Mesothelial cell of epicardium (in vitro differentiated cells): ENCODE data around the gene AGAP3. TPM values are rescaled to one million over a fixed set of nuclear protein-coding genes. Genes with fewer than 3 reads are reported as not detected.
A peak's percentile ranks its signal among the peaks of the same experiment; 100 is the strongest.

Experiments
- DNase-seq, 2 experiments: peaks; one replicate each; pipeline ENCODE4 v3.0.0; 2021; ENCODE audit warnings: low spot score in 2 of 2; ENCODE audit not compliant: unreplicated experiment in 2 of 2
- H3K27ac Mint-ChIP-seq: 2 replicates; pipeline ENCODE4 v1.8.0; 2021; ENCODE audit warnings: mixed read lengths
- H3K27me3 Mint-ChIP-seq: 2 replicates; pipeline ENCODE4 v1.8.0; 2021; ENCODE audit warnings: low read depth, mixed read lengths
- H3K36me3 Mint-ChIP-seq: 2 replicates; pipeline ENCODE4 v1.8.0; 2021; ENCODE audit warnings: mixed read lengths
- H3K4me1 Mint-ChIP-seq: 2 replicates; pipeline ENCODE4 v1.8.0; 2021; ENCODE audit warnings: mixed read lengths
- H3K4me3 Mint-ChIP-seq: 2 replicates; pipeline ENCODE4 v1.8.0; 2021; ENCODE audit warnings: mild to moderate bottlenecking, moderate library complexity, mixed read lengths
- H3K9me3 Mint-ChIP-seq: 2 replicates; pipeline ENCODE4 v1.8.0; 2021; ENCODE audit warnings: mixed read lengths
- CTCF ChIP-seq: fragments of 200-600 bp; sonication (generic); IDR thresholded peaks from one replicate; pipeline ENCODE4 v1.5.0; 2021; ENCODE audit warnings: antibody characterized with exemption; ENCODE audit not compliant: unreplicated experiment
- total RNA-seq: library from RNA; stranded (reverse); gene quantifications from 3 replicates; pipeline ENCODE4 v1.2.1, GENCODE V29; 2021

Gene AGAP3
- total RNA-seq, 1 donor from 2014 or later: 134 TPM

DNA sequence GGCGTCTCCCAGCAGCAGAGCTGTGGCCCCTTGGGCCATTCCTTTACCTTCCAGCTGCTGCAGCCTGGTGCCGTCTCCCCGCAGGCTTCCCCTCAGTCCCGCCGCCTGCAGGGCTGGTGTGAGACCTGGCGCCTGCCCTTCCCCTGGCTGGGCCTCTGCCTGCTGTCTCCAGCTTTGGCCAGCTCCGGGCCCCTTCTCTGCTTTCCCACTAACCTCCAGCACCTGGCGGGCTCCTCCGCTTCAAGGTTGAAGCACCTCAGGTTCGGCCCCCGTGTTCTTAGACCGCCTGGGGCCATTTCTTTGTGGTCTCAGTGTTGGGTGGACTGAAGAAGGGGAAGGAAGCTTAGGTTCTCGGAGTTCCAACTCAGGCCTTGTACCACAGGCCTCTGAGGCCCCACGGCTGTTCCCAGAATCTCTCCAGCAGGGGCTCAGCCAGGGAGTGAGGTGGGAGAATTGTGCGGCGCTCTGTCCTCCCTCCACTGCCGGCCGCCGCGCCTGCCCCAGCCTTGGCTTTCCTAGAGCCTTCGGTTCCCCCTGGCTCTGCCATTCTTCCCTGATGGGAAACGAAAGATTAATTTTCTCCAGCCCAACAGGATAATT, 50.9 kb downstream of the AGAP3 start:
- Mint-ChIP-seq H3K27ac (peak overlapping the region; percentile 39), H3K4me3 (no peak overlapping the region), H3K9me3 (no peaks in the 10 kb centered on the region), H3K27me3 (no peaks in the 10 kb centered on the region), H3K4me1 (peaks cover 2% of the 10 kb centered on the region), H3K36me3 (peaks cover 27% of the 10 kb centered on the region)
- no peak for TF ChIP-seq CTCF
- no peak for DNase-seq

DNA sequence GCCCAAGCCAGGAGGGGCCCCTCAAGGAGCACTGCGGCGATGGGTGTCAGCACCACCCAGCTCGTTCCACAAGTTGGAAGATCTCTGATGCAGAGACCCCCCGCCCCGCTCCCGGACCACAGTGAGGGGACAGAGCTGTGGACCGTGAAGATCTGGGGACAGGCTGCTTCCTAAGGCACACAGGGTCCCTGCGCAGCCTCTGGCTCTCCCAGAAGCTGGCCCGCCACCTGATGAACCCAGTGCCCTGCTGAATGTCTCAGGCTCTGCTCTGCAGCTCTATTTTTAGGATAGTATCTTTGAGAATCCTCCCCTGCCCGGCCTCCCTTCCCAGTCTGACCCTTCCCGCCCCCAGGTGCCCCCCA, 51.5 kb downstream of the AGAP3 start:
- H3K4me3 Mint-ChIP-seq: no peak overlapping the region
- no peaks in the 10 kb centered on the region for H3K9me3 Mint-ChIP-seq
- peaks cover 2% of the 10 kb centered on the region for H3K4me1 Mint-ChIP-seq
- no peak for TF ChIP-seq CTCF
- H3K27ac Mint-ChIP-seq: no peak overlapping the region
- peaks cover 23% of the 10 kb centered on the region for H3K36me3 Mint-ChIP-seq
- no peak for DNase-seq
- H3K27me3 Mint-ChIP-seq: no peaks in the 10 kb centered on the region

DNA sequence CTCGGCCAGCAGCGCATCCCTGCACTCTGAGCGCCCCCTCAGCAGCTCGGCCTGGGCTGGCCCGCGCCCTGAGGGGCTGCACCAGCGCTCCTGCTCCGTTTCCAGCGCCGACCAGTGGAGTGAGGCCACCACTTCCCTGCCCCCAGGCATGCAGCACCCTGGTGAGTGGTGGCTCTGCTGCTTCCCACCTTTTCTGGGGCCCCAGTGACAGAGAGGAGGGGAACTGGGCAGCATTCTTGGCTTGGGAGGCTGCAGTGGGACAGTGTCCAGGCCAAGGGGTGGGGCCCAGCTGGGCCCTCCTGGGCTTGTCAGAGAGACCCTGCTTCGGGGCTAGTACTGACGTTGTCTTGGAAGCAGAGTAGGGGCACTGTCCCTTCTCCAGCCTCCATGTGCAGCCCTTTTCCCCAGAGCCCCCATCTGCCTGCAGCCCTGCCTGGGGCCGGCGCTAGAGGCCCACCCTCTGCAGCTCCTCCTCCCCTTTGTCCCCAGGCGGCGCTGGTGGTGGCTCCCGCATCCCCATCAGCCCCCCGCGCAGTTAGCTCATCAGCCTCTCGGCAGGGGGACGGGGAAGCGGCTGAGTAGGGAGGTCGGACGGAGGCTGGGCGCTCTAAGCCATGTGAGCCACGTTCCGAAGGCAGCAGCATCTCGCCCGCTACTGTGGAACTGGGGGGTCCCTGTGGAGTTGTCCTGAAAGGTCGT, 52.0 kb downstream of the AGAP3 start:
- no peak for DNase-seq
- Mint-ChIP-seq H3K9me3 (no peaks in the 10 kb centered on the region), H3K4me1 (peaks cover 2% of the 10 kb centered on the region), H3K36me3 (peaks cover 24% of the 10 kb centered on the region), H3K27me3 (no peaks in the 10 kb centered on the region), H3K27ac (no peak overlapping the region), H3K4me3 (no peak overlapping the region)
- TF ChIP-seq CTCF: no peak

DNA sequence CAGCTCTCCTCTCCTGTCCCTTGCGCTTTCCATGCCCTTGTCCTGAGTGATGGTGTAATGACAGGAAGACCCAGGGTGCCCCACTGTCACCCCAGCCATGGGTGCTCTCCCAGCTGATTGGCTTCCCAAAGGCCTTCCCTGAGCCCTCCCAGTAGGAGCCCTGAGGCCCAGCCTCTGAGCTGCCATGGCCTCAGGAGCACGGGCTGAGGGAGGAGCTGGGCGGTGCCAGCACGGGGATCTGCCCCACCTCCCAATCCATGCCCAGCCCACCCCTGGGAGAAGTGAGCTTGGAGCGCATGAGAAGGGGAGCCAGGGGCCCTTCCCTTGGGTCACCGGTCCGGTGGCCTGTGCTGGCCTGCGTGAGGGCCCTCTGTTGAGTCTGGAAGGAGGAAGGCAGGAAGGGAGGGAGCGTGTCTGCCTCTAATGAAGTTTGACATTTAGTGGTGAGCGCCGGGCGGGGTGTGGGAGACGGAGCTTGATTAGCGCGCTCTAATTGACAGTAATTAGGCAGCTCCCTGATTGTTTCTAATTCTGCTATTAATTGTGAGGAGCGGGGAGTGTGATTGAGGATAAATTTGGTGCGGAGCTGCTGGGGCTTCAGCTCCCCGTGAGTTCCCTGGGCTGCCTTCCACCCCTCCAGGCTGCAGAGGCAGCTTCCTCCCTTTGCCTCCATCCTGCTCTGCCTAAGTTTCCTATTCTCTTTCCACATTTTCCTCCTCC, 53.0 kb downstream of the AGAP3 start:
- H3K27ac Mint-ChIP-seq: no peak overlapping the region
- no peak overlapping the region for H3K4me3 Mint-ChIP-seq
- peaks cover 2% of the 10 kb centered on the region for H3K4me1 Mint-ChIP-seq
- H3K27me3 Mint-ChIP-seq: no peaks in the 10 kb centered on the region
- no peak for TF ChIP-seq CTCF
- H3K36me3 Mint-ChIP-seq: peaks cover 30% of the 10 kb centered on the region
- no peak for DNase-seq
- H3K9me3 Mint-ChIP-seq: no peaks in the 10 kb centered on the region

DNA sequence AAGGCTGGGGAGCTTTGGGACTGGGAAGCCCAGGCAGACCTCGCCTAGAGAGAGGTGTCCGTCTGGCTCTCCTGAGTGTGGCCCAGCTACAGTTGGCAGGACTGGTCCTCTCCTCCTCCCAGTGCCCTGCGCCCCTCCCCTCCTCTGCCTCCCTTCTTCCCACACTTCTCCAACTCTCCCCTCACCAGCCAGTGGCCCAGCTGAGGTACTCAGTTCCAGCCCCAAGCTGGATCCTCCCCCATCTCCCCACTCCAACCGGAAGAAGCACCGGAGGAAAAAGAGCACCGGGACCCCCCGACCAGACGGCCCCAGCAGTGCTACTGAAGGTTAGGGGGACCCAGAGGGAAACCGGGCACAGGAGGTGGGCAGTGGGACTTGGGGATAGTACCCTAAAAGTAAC, 53.5 kb downstream of the AGAP3 start:
- no peak for DNase-seq
- H3K4me1 Mint-ChIP-seq: peaks cover 2% of the 10 kb centered on the region
- H3K27ac Mint-ChIP-seq: no peak overlapping the region
- H3K9me3 Mint-ChIP-seq: no peaks in the 10 kb centered on the region
- no peaks in the 10 kb centered on the region for H3K27me3 Mint-ChIP-seq
- no peak for TF ChIP-seq CTCF
- peaks cover 28% of the 10 kb centered on the region for H3K36me3 Mint-ChIP-seq
- no peak overlapping the region for H3K4me3 Mint-ChIP-seq
